SK-N-SH treated with all-trans-retinoic acid at 6 μM for 48 hours (cell line): ENCODE results near the gene SEC23IP.

Experiments
- ATAC-seq: fragments of 200-7000 bp; cut with Tn5 transposase; 3 replicates; pipeline ENCODE4 v1.9.1; 2020; ENCODE audit warnings: mild to moderate bottlenecking, moderate library complexity
- ARNTL ChIP-seq: fragments of 450-650 bp; formaldehyde crosslinking; IDR thresholded peaks from 2 replicates; pipeline ENCODE4 v1.5.0; 2020; ENCODE audit warnings: low read depth, mild to moderate bottlenecking, moderate library complexity, borderline replicate concordance
- CREB5 ChIP-seq: fragments of 250-450 bp; sonication (Bioruptor Pico); IDR thresholded peaks from 2 replicates; pipeline ENCODE4 v1.5.1; 2020; ENCODE audit warnings: low read depth, mild to moderate bottlenecking, moderate library complexity
- CSDC2 ChIP-seq: fragments of 250-450 bp; sonication (Bioruptor Pico); IDR thresholded peaks from 2 replicates; pipeline ENCODE4 v1.5.0; 2020; ENCODE audit warnings: mild to moderate bottlenecking, moderate library complexity
- CSRNP3 ChIP-seq: fragments of 250-450 bp; sonication (Bioruptor Pico); IDR thresholded peaks from 2 replicates; pipeline ENCODE4 v1.5.1; 2021; ENCODE audit warnings: mild to moderate bottlenecking, moderate library complexity
- ESRRG ChIP-seq: fragments of 250-450 bp; sonication (Bioruptor Pico); IDR thresholded peaks from 2 replicates; pipeline ENCODE4 v1.6.1; 2021; ENCODE audit warnings: mild to moderate bottlenecking
- GLIS3 ChIP-seq: fragments of 250-450 bp; sonication (Bioruptor Pico); IDR thresholded peaks from 2 replicates; pipeline ENCODE4 v1.5.0; 2020; ENCODE audit warnings: mild to moderate bottlenecking, moderate library complexity
- ISL1 ChIP-seq: fragments of 250-450 bp; sonication (Bioruptor Pico); IDR thresholded peaks from 2 replicates; pipeline ENCODE4 v2.1.2; 2022; ENCODE audit warnings: mild to moderate bottlenecking, moderate library complexity
- OSR1 ChIP-seq: fragments of 250-450 bp; sonication (Bioruptor Pico); IDR thresholded peaks from 2 replicates; pipeline ENCODE4 v1.8.0; 2022; ENCODE audit warnings: moderate library complexity, mild to moderate bottlenecking, inconsistent platforms
- PATZ1 ChIP-seq: fragments of 250-450 bp; sonication (Bioruptor Pico); IDR thresholded peaks from 2 replicates; pipeline ENCODE4 v1.8.0; 2020; ENCODE audit warnings: mild to moderate bottlenecking, moderate library complexity, borderline replicate concordance
- POU6F1 ChIP-seq: fragments of 250-450 bp; sonication (Bioruptor Pico); IDR thresholded peaks from 2 replicates; pipeline ENCODE4 v1.8.0; 2021; ENCODE audit warnings: low read depth, mild to moderate bottlenecking, moderate library complexity, borderline replicate concordance
- PPARA ChIP-seq: fragments of 250-450 bp; sonication (Bioruptor Pico); IDR thresholded peaks from 2 replicates; pipeline ENCODE4 v1.5.0; 2020; ENCODE audit warnings: mild to moderate bottlenecking, borderline replicate concordance
- RARB ChIP-seq: fragments of 250-450 bp; sonication (Bioruptor Pico); IDR thresholded peaks from 2 replicates; pipeline ENCODE4 v1.8.0; 2021; ENCODE audit warnings: mild to moderate bottlenecking, moderate library complexity
- SNAI2 ChIP-seq: fragments of 250-450 bp; sonication (Bioruptor Pico); IDR thresholded peaks from 2 replicates; pipeline ENCODE4 v1.5.0; 2020; ENCODE audit warnings: mild to moderate bottlenecking, moderate library complexity
- TCF4 ChIP-seq: fragments of 250-450 bp; sonication (Bioruptor Pico); IDR thresholded peaks from 2 replicates; pipeline ENCODE4 v1.8.0; 2021; ENCODE audit warnings: mild to moderate bottlenecking, moderate library complexity, borderline replicate concordance
- TOX ChIP-seq: fragments of 250-450 bp; sonication (Bioruptor Pico); IDR thresholded peaks from 2 replicates; pipeline ENCODE4 v1.8.0; 2021; ENCODE audit warnings: mild to moderate bottlenecking, moderate library complexity, borderline replicate concordance
- TSHZ2 ChIP-seq: fragments of 250-450 bp; sonication (Bioruptor Pico); IDR thresholded peaks from 2 replicates; pipeline ENCODE4 v1.5.0; 2020; ENCODE audit warnings: mild to moderate bottlenecking, moderate library complexity
- ZC3H10 ChIP-seq: fragments of 250-450 bp; sonication (Bioruptor Pico); IDR thresholded peaks from 2 replicates; pipeline ENCODE4 v1.5.1; 2021; ENCODE audit warnings: mild to moderate bottlenecking, moderate library complexity
- ZFP3 ChIP-seq: fragments of 250-450 bp; sonication (Bioruptor Pico); IDR thresholded peaks from 2 replicates; pipeline ENCODE4 v1.5.0; 2020; ENCODE audit warnings: mild to moderate bottlenecking, moderate library complexity
- ZFP30 ChIP-seq: fragments of 450-650 bp; formaldehyde crosslinking; IDR thresholded peaks from 2 replicates; pipeline ENCODE4 v1.5.0; 2022; ENCODE audit warnings: mild to moderate bottlenecking, moderate library complexity
- ZNF565 ChIP-seq: fragments of 450-650 bp; formaldehyde crosslinking; conservative IDR thresholded peaks from 2 replicates; pipeline ENCODE4 v1.5.0; 2020; ENCODE audit warnings: low read depth, mild to moderate bottlenecking, moderate library complexity
- ZNF70 ChIP-seq: fragments of 450-650 bp; formaldehyde crosslinking; IDR thresholded peaks from 2 replicates; pipeline ENCODE4 v1.5.0; 2020; ENCODE audit warnings: mild to moderate bottlenecking, moderate library complexity
- ZNF8 ChIP-seq: fragments of 450-650 bp; formaldehyde crosslinking; IDR thresholded peaks from 2 replicates; pipeline ENCODE4 v1.5.0; 2020; ENCODE audit warnings: mild to moderate bottlenecking, moderate library complexity

Gene SEC23IP

GRCh38 chr10:119858063-119858462, 34.5 kb upstream of the SEC23IP start:
- no peak for ATAC-seq

GRCh38 chr10:119859420-119860258, 32.9 kb upstream of the SEC23IP start:
- peak; percentile 71; the same call in 2 of the 3 replicates for ATAC-seq
- no peak for TF ChIP-seq TOX (CRISPR knock-in tag)
- TF ChIP-seq ISL1: no peak
- TF ChIP-seq PPARA (CRISPR knock-in tag): no peak
- TF ChIP-seq ZFP30 (CRISPR knock-in tag): no peak
- TF ChIP-seq TSHZ2 (CRISPR knock-in tag): no peak
- no peak for TF ChIP-seq CSDC2 (CRISPR knock-in tag)
- TF ChIP-seq TCF4 (CRISPR knock-in tag): no peak
- no peak for TF ChIP-seq ZNF565 (CRISPR knock-in tag)

More at GRCh38 chr10:119858063-119858462, 34.5 kb upstream of the SEC23IP start:
- TF ChIP-seq ZNF565 (CRISPR knock-in tag) (no peak), ZNF70 (CRISPR knock-in tag) (no peak), RARB (CRISPR knock-in tag) (no peak), ESRRG (no peak)

GRCh38 chr10:119860866-119861607, 31.5 kb upstream of the SEC23IP start:
- no peak for ATAC-seq
- TF ChIP-seq ARNTL (CRISPR knock-in tag): no peak
- TF ChIP-seq, all 23 proteins: peak for 0

- TF ChIP-seq POU6F1 (CRISPR knock-in tag) (no peak), ZC3H10 (CRISPR knock-in tag) (no peak), PATZ1 (CRISPR knock-in tag) (no peak), TCF4 (CRISPR knock-in tag) (no peak), ESRRG (no peak), ZNF8 (CRISPR knock-in tag) (no peak), SNAI2 (CRISPR knock-in tag) (no peak), ZFP30 (CRISPR knock-in tag) (no peak), ZNF70 (CRISPR knock-in tag) (no peak), ISL1 (no peak), ZFP3 (CRISPR knock-in tag) (no peak), RARB (CRISPR knock-in tag) (no peak), GLIS3 (CRISPR knock-in tag) (no peak), CSDC2 (CRISPR knock-in tag) (no peak), CREB5 (CRISPR knock-in tag) (no peak), ZNF565 (CRISPR knock-in tag) (no peak), CSRNP3 (no peak), TSHZ2 (CRISPR knock-in tag) (no peak), OSR1 (CRISPR knock-in tag) (no peak)
- TF ChIP-seq, all 23 proteins: peak for 0
- no peak for ATAC-seq
These were observed 30.0 kb upstream of the SEC23IP start for GRCh38 chr10:119862524-119862923.
